ENCODE data around the gene RGS3. TPM values are rescaled to one million over a fixed set of nuclear protein-coding genes. Genes with fewer than 3 reads are reported as not detected.

The RGS3 gene
- total RNA-seq, 1 experiment from 2014 or later, result 39.4 TPM

- TF ChIP-seq CTCF (IDR thresholded peaks at IDR 0.05 in 2 of 3, conservative IDR thresholded peaks at IDR 0.05 in 1 of 3; ENCODE audit: borderline replicate concordance in 1 of 3, insufficient read depth in 1 of 3, low read depth in 2 of 3, low read length in 2 of 3) (no peak), EZH2 (IDR thresholded peaks at IDR 0.05) (no peak)
These were observed 59.3 kb downstream of the RGS3 start (continued) for GRCh38 chr9:113522858-113523257.

- H3K4me2 ChIP-seq (ENCODE audit: low read length), result no peak overlapping the region
- DNase-seq (ENCODE audit: low read depth, low spot score) (no peak), ATAC-seq (no peak)
- ChIA-PET CTCF (no interaction called here), RAD21 (ENCODE audit: low non-redundant PET in 1 of 2, low total read pairs in 2 of 2, uncharacterized antibody in 2 of 2, unreplicated experiment in 2 of 2) (no interaction called here), POLR2A (no interaction called here)
- no peaks in the 10 kb centered on the region for H3K79me2 ChIP-seq (ENCODE audit: insufficient read depth, low read length)
- H3K36me3 ChIP-seq (ENCODE audit: control insufficient read depth in 1 of 2, insufficient read depth in 2 of 2, low read length in 2 of 2), result peaks cover 34 to 38% of the 10 kb centered on the region in 2 experiments; a peak in 3 of 4 replicates
- no peak overlapping the region for H3K4me3 ChIP-seq (replicated peaks in 1 of 2; ENCODE audit: low read depth in 1 of 2, low read length in 2 of 2)
- H3K27ac ChIP-seq (ENCODE audit: low read depth, low read length), result no peak overlapping the region
- peaks cover 0 to 5% of the 10 kb centered on the region in 2 experiments; a peak in 1 of 4 replicates for H3K4me1 ChIP-seq (ENCODE audit: control insufficient read depth in 1 of 2, insufficient read depth in 2 of 2, low read length in 2 of 2)
- BruUV-seq (replicated peaks), result no TSS peak
- no peak overlapping the region for H2AFZ ChIP-seq (ENCODE audit: low read depth, low read length, poor library complexity, severe bottlenecking)
- no peaks in the 10 kb centered on the region for H4K20me1 ChIP-seq (ENCODE audit: insufficient read depth)
- H3K9ac ChIP-seq (ENCODE audit: low read length), result no peak overlapping the region
- no peaks in the 10 kb centered on the region for H3K9me3 ChIP-seq (ENCODE audit: control insufficient read depth in 1 of 2, insufficient read depth in 1 of 2, low read depth in 1 of 2, low read length in 2 of 2)
- H3K27me3 ChIP-seq (ENCODE audit: insufficient read depth, low read length), result no peaks in the 10 kb centered on the region
- no peaks in the 10 kb centered on the region for H3K9me2 ChIP-seq (ENCODE audit: insufficient read depth)
- no peak for TF ChIP-seq EZH2 (IDR thresholded peaks at IDR 0.05)
- TF ChIP-seq SP1 (IDR thresholded peaks at IDR 0.05; ENCODE audit: low read depth), result no peak
- no peak for TF ChIP-seq ZBTB33 (IDR thresholded peaks at IDR 0.05; ENCODE audit: extremely low read depth, insufficient replicate concordance, low read length)
- TF ChIP-seq FOSL1 (IDR thresholded peaks at IDR 0.05; ENCODE audit: low read depth), result no peak
- no peak for TF ChIP-seq EZH2phosphoT487 (IDR thresholded peaks at IDR 0.05; ENCODE audit: borderline replicate concordance)
- TF ChIP-seq EGR1 (IDR thresholded peaks at IDR 0.05; ENCODE audit: low read depth), result no peak
- TF ChIP-seq ELF1 (IDR thresholded peaks at IDR 0.05; ENCODE audit: borderline replicate concordance, low read depth), result no peak
- TF ChIP-seq CEBPB (IDR thresholded peaks at IDR 0.05; ENCODE audit: low read depth), result no peak
- TF ChIP-seq ZFX (IDR thresholded peaks at IDR 0.05), result no peak
- TF ChIP-seq YY1 (IDR thresholded peaks at IDR 0.05; ENCODE audit: extremely low read depth, insufficient replicate concordance, low read depth, low read length), result no peak
- no peak for TF ChIP-seq POLR2A (IDR thresholded peaks at IDR 0.05; ENCODE audit: borderline replicate concordance, extremely low read depth, insufficient read depth, insufficient read length)
- TF ChIP-seq ZNF274 (IDR thresholded peaks at IDR 0.05; ENCODE audit: low read depth, low read length), result no peak
- no peak for TF ChIP-seq ATF3 (IDR thresholded peaks at IDR 0.05)
- no peak for TF ChIP-seq CBX3 (IDR thresholded peaks at IDR 0.05; ENCODE audit: low read depth)
- TF ChIP-seq JUND (IDR thresholded peaks at IDR 0.05), result no peak
- TF ChIP-seq RAD21 (IDR thresholded peaks at IDR 0.05; ENCODE audit: low read depth), result no peak
- no peak for TF ChIP-seq TCF7L2 (IDR thresholded peaks at IDR 0.05; ENCODE audit: borderline replicate concordance, extremely low read depth, insufficient read depth, insufficient read length)
- TF ChIP-seq MAX (IDR thresholded peaks at IDR 0.05), result no peak
- intact Hi-C loops (cut with micrococcal nuclease), result no loop called here
These were observed 60.1 kb downstream of the RGS3 start for GRCh38 chr9:113523421-113524141.
